Muscle of leg (tissue), 11 donors: ENCODE measurements around the gene PTPN1. TPM values are rescaled to one million over a fixed set of nuclear protein-coding genes. Genes with fewer than 3 reads are reported as not detected.
A peak's percentile ranks its signal among the peaks of the same experiment; 100 is the strongest.

Source experiments
- DNase-seq: peaks from one replicate; pipeline ENCODE4 v3.0.0; 2013
- H3K27ac ChIP-seq: one replicate; pipeline ENCODE4 v1.5.1; 2013; ENCODE audit warnings: mild to moderate bottlenecking, low read length, control low read depth
- H3K27me3 ChIP-seq: one replicate; pipeline ENCODE4 v1.6.1; 2013; ENCODE audit warnings: low read length; ENCODE audit not compliant: control insufficient read depth, insufficient read depth
- H3K36me3 ChIP-seq: one replicate; pipeline ENCODE4 v1.6.1; 2013; ENCODE audit warnings: low read length; ENCODE audit not compliant: control insufficient read depth, insufficient read depth
- H3K4me1 ChIP-seq: one replicate; pipeline ENCODE4 v1.6.1; 2013; ENCODE audit warnings: low read length; ENCODE audit not compliant: control insufficient read depth, insufficient read depth
- H3K4me3 ChIP-seq: one replicate; pipeline ENCODE4 v1.5.1; 2013; ENCODE audit warnings: low read length, control low read depth
- H3K9me3 ChIP-seq: replicated peaks from 2 replicates; pipeline ENCODE4 v1.6.1; 2013; ENCODE audit warnings: low read depth, low read length; ENCODE audit not compliant: control insufficient read depth
- WGBS: methylation state at CpG from one replicate; pipeline ENCODE4 v1.1.5; 2013; ENCODE audit warnings: missing lambda C conversion rate; ENCODE audit not compliant: insufficient coverage; 5-methylcytosine and 5-hydroxymethylcytosine counted together
- polyA plus RNA-seq, 8 donors: library from polyadenylated mRNA; unstranded; fragments of 120-200 nt; gene quantifications; one replicate each; pipeline versions ENCODE4 v1.2.1 to v1.2.3, GENCODE V29; 2013; ENCODE audit warnings: inconsistent platforms in 1 of 8, low replicate concordance in 1 of 8; ENCODE audit not compliant: insufficient read length in 8 of 8, insufficient read depth in 1 of 8
- total RNA-seq: library from RNA; stranded (reverse); fragments of 120-200 nt; gene quantifications from one replicate; pipeline ENCODE4 v1.2.4, GENCODE V29; 2013

PTPN1 gene
- total and polyA plus RNA-seq, 9 donors: 12.5 to 22.5 (median 18.4) TPM

- no peak overlapping the region for H3K27ac ChIP-seq
Measured at GRCh38 chr20:50621068-50621665, 111.0 kb downstream of the PTPN1 start.

DNA sequence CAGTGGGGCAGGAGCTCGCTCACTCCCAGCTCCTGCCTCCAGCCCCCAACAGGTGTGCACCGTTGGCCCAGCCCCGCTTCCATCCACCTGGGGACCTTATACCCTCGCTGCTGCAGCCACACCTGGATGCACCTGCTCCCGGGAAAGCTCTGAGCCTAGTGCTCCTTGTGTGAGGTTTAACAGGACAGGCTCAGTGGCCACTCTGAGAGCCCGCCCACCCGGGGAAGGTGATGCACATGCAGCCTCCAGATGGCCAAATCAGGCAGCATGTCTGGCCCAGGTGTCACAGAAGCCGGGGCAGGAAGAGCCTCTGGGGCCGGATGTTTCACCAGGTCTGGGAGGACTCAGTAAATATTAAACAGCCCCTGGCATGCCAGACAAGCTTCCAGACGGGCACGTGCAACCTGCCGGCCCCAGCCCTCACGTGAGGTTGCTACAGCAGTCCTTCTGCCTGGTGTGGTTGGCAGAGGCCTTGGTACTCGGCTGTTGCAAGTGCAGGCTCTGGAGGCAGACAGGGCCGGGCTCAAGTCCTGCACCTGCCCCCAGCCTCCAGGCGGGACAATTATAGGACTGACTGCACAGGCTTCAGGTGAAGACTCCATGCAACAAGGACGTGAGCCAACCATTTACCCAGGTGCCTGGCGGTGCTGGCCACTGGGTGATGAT is 114.3 kb downstream of the PTPN1 start:
- no peak overlapping the region for H3K27ac ChIP-seq
- no peak for DNase-seq
- no peak overlapping the region for H3K4me3 ChIP-seq
- peaks cover 32% of the 10 kb centered on the region for H3K4me1 ChIP-seq
- no peaks in the 10 kb centered on the region for H3K36me3 ChIP-seq
- H3K27me3 ChIP-seq: no peaks in the 10 kb centered on the region
- WGBS: 73% methylated on average over 17 of the region's 18 CpGs
- peaks cover 9% of the 10 kb centered on the region for H3K9me3 ChIP-seq

More at GRCh38 chr20:50621068-50621665, 111.0 kb downstream of the PTPN1 start:
- Histone ChIP-seq H3K9me3 (peaks cover 9% of the 10 kb centered on the region), H3K36me3 (no peaks in the 10 kb centered on the region), H3K27me3 (no peaks in the 10 kb centered on the region), H3K4me1 (peaks cover 9% of the 10 kb centered on the region), H3K4me3 (no peak overlapping the region)
- no peak for DNase-seq
- WGBS: 92% methylated on average over 3 of the region's 4 CpGs

DNA sequence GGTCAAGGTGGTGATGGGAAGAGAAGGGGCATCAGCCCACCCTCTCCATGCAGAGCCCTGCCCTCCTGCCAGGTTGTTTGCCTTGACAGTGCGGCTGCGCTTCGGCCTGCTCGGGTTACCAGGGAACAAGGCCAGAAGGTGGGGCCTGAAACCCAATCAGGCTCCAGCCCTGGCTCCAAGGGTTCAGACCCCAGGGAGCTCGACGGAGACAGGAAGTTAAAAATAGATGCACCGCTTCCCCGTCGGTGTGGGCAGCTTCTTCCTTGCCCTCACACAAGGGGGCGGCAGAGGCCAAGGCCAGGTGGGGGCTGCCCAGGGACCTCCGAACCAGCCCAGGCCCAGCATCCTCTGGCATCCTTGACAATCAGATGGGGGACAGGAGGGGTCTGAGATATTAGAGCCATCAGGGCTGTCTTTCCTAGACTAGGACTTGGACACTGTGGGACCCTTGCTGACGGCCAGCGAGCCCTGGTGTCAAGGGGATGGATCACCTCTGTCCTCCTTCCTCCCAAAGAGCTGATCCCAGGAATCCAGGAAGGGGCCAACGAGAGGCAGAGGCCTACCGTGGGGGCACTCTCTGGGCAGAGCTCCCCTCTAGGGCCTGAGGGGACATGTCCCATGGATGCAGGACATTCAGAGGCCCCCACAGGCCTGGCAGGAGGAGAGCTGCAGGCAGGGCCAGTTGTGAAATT is 115.9 kb downstream of the PTPN1 start:
- DNase-seq: peak; percentile 78
- H3K4me1 ChIP-seq: peaks cover 34% of the 10 kb centered on the region
- WGBS: 10% methylated on average over 11 of the region's 15 CpGs
- no peak overlapping the region for H3K27ac ChIP-seq
- H3K27me3 ChIP-seq: no peaks in the 10 kb centered on the region
- H3K4me3 ChIP-seq: no peak overlapping the region
- no peaks in the 10 kb centered on the region for H3K36me3 ChIP-seq
- peaks cover 4% of the 10 kb centered on the region for H3K9me3 ChIP-seq

DNA sequence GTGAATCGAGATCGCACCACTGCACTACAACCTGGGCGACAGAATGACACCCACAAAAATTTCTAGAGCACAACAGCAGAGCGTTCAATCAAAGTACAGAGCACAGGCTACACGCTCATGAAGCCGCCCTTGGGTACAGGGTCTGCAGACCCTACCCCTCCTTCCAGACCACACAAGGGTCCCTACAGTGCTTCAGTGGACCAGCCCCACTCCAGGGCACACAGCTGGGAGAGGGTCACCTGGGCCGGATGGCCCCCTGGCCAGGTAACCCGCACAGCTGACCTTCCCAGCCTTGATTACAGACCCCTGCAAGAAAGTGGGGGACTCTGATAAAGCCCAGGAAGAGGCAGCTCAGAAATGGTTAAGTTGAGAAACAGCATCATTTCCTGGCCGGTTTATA is 117.6 kb downstream of the PTPN1 start:
- DNase-seq: no peak
- no peaks in the 10 kb centered on the region for H3K27me3 ChIP-seq
- H3K4me1 ChIP-seq: peaks cover 34% of the 10 kb centered on the region
- no peaks in the 10 kb centered on the region for H3K36me3 ChIP-seq
- no peak overlapping the region for H3K4me3 ChIP-seq
- H3K27ac ChIP-seq: no peak overlapping the region
- H3K9me3 ChIP-seq: no peaks in the 10 kb centered on the region
- WGBS: 72% methylated on average over 5 of the region's 9 CpGs

DNA sequence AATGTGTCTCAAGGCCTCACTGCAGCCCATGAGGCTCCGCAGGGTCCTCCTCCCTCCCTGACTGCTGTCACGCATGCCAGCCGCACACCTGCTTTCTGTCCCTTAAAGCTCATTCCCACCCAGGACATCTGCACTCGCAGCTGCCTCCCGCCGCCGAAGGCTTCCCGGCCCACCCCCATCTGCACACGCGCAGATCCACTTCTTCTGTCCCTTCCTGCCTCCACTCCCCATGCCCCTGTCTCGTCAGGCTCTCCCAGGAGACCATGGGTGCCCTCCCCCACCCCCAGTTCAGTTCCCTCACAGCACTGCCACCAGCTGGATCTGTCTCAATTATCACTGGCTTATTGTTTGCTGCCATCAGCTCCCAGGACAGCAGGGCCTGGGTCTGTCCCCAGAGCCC is 118.1 kb downstream of the PTPN1 start:
- 24% methylated on average over 11 of the region's 11 CpGs for WGBS
- Histone ChIP-seq H3K9me3 (no peaks in the 10 kb centered on the region), H3K4me1 (peaks cover 34% of the 10 kb centered on the region), H3K27me3 (no peaks in the 10 kb centered on the region), H3K36me3 (no peaks in the 10 kb centered on the region), H3K4me3 (no peak overlapping the region), H3K27ac (no peak overlapping the region)
- peak; percentile 72 for DNase-seq

DNA sequence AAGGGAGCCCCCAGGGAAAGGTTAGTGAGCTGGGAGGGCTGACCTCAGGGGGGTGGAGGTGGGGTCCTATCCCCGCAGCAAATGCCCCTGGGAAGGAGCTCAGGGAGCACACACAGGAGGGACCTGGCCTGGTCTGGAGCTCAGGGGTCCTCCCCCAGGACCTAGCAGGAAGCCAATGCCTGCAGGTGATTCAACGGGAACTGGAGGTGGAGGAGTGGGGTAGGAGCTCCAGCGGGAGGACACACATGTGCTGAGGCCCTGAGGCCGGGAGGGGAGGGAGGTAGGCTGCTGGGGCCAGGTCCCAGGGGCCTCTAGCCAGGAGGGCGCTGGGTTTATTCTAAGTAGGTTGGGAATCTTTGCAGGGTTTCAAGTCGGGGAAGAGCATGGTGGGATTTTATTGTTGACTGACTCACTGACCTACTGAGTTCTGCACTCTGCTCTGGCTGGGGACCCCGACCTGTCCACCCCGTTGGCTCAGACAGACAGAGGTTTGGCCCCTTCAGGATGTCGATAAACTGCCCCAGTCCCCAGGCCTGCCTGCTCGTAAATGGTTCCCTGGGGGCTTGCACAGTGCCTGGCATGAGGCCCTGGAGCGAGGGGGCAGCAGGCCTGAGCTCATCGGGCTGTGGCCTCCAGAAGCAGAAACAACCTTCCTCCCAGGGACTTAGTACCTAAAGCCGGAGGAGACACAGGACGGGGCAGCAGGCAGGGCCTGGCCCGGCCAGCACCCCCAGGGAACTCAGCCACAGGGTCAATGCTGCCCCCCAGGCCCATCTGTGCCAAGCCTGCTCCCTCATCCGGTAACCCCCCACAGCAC is 118.9 kb downstream of the PTPN1 start:
- WGBS: 56% methylated on average over 14 of the region's 16 CpGs
- no peaks in the 10 kb centered on the region for H3K27me3 ChIP-seq
- no peaks in the 10 kb centered on the region for H3K36me3 ChIP-seq
- peaks cover 34% of the 10 kb centered on the region for H3K4me1 ChIP-seq
- H3K27ac ChIP-seq: no peak overlapping the region
- H3K4me3 ChIP-seq: no peak overlapping the region
- no peaks in the 10 kb centered on the region for H3K9me3 ChIP-seq
- no peak for DNase-seq

DNA sequence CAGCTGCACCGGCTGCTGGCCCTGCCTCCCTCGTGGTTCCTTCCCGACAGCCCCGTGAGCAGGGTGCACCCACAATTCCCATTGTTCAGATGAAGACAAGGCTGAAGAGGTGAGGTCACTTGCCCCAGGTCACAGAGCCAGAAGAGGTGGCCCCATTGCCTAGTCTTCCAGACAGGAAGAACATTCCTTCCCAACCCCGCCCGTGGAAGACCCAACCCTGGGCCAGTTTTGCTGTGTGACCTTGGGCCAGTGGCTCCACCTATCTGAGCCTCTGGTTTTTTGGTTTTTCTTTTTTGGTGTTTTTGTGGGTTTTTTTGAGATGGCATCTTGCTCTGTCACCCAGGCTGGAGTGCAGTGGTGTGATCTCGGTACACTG is 119.5 kb downstream of the PTPN1 start:
- Histone ChIP-seq H3K4me1 (peaks cover 34% of the 10 kb centered on the region), H3K27me3 (peaks cover 2% of the 10 kb centered on the region), H3K27ac (no peak overlapping the region), H3K9me3 (no peaks in the 10 kb centered on the region), H3K36me3 (no peaks in the 10 kb centered on the region), H3K4me3 (no peak overlapping the region)
- no CpG with 5 or more reads among the region's 7 CpGs for WGBS
- no peak for DNase-seq

GRCh38 chr20:50630578-50631263 is 120.5 kb downstream of the PTPN1 start:
- H3K4me1 ChIP-seq: peaks cover 31% of the 10 kb centered on the region
- no peak for DNase-seq
- H3K27ac ChIP-seq: no peak overlapping the region
- no peaks in the 10 kb centered on the region for H3K36me3 ChIP-seq
- 68% methylated on average over 10 of the region's 21 CpGs for WGBS
- H3K9me3 ChIP-seq: no peaks in the 10 kb centered on the region
- peaks cover 2% of the 10 kb centered on the region for H3K27me3 ChIP-seq
- H3K4me3 ChIP-seq: no peak overlapping the region

- H3K36me3 ChIP-seq: no peaks in the 10 kb centered on the region
- DNase-seq: no peak
- no peaks in the 10 kb centered on the region for H3K9me3 ChIP-seq
- H3K4me1 ChIP-seq: peaks cover 38% of the 10 kb centered on the region
- no peak overlapping the region for H3K4me3 ChIP-seq
- peaks cover 2% of the 10 kb centered on the region for H3K27me3 ChIP-seq
- no peak overlapping the region for H3K27ac ChIP-seq
- 91% methylated on average over 7 of the region's 7 CpGs for WGBS
Measured at GRCh38 chr20:50632236-50632635, 122.1 kb downstream of the PTPN1 start.
